GM10266 (cell line): ENCODE results near the gene APOE.
"Not testable (repeated sequence)": the region's sequence is repeated elsewhere in the genome, so short reads cannot be mapped to it uniquely, and the experiment has no call there.

Experiments used
- DNase-seq: peaks from one replicate; pipeline ENCODE4 v3.0.0; 2012; ENCODE audit errors: extremely low spot score
- CTCF ChIP-seq: IDR thresholded peaks from 2 replicates; pipeline ENCODE4 v1.5.1; 2012; ENCODE audit warnings: mild to moderate bottlenecking, low read depth; ENCODE audit not compliant: control insufficient read depth, insufficient read depth; ENCODE audit errors: missing control alignments

Gene APOE

GRCh38 chr19:44904426-44904994 lies 1.1 kb upstream of the APOE start:
- DNase-seq, result no peak
- TF ChIP-seq CTCF, result no peak

GRCh38 chr19:44907613-44908012 lies 2.0 kb downstream of the APOE start:
- TF ChIP-seq CTCF, result no peak

GRCh38 chr19:44908074-44908835 lies 2.7 kb downstream of the APOE start:
- DNase-seq, result no peak
- TF ChIP-seq CTCF, result no peak

More at GRCh38 chr19:44907613-44908012, 2.0 kb downstream of the APOE start:
- DNase-seq, result no peak

GRCh38 chr19:44908836-44909261 lies 3.3 kb downstream of the APOE start:
- TF ChIP-seq CTCF, result no peak
- DNase-seq, result no peak

- DNase-seq, result no peak
- no peak for TF ChIP-seq CTCF
Measured at GRCh38 chr19:44909775-44910174, 4.2 kb downstream of the APOE start.

- DNase-seq, result not testable (repeated sequence)
Measured at GRCh38 chr19:44911896-44912295, 6.3 kb downstream of the APOE start.

- DNase-seq, result no peak
- no peak for TF ChIP-seq CTCF
Measured at GRCh38 chr19:44912854-44913253, 7.3 kb downstream of the APOE start.

- DNase-seq, result not testable (repeated sequence)
Measured at GRCh38 chr19:44913512-44914432, 8.2 kb downstream of the APOE start.

- peak; percentile 96 for DNase-seq
Measured at GRCh38 chr19:44914433-44915206, 9.0 kb downstream of the APOE start, which contains the start of gene APOC1. Gene APOC1 (plus strand): TSS chr19:44914608. CDS start chr19:44914892, 284 bp downstream.
